Measurements from ENCODE around the gene TRIM63.

Gene TRIM63

DNA sequence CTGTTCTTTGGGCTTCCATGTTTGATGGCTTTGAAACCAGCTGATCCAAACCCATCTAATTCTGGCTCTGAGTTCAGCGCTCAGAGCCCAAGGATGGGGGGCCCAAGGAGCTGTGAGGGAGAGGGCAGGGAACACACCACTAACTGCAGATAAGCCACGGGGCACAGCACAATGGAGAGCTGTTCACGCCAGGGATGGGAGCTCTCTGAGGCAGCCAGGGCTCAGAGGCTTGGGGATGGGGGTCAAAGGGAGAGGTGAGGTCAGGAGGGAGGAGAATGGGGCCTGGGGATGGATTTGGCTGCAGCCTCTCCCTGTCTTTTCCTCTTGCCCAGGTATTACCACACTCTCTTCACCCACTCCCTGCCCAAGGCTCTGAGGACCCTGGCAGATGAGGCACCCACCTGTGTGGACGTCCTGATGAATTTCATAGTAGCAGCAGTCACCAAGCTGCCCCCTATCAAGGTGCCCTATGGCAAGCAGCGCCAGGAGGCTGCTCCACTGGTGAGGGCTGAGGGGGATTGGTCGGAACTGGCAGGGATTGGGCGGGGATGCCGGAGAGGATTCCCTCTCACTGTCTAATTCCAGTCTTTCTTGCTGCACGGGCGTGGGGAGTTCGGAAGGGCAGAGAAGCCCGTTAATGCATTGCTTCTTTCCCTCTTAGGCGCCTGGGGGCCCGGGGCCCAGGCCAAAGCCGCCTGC is 32.8 kb downstream of the TRIM63 start:
- no peak overlapping the region; the same call in 1 of the 2 replicates for H3K27ac ChIP-seq (ENCODE audit: extremely low read depth, low read depth, low read length)
- CTCF ChIA-PET, result interaction anchor here (0.5 to 7.5 kb wide), 19 partner anchors 9 to 714 kb away, joined by 3 to 80 read pairs (median 4); partner anchors contain the start of genes CEP85, EXTL1 and ZNF593
- H3K9me3 ChIP-seq (ENCODE audit: control insufficient read depth, insufficient read depth, low read depth, low read length), result no peaks in the 10 kb centered on the region
- TF ChIP-seq ZNF560 (tag by site-specific recombination; IDR thresholded peaks at IDR 0.05; ENCODE audit: borderline replicate concordance), result no peak
- TF ChIP-seq, protein P1, sequence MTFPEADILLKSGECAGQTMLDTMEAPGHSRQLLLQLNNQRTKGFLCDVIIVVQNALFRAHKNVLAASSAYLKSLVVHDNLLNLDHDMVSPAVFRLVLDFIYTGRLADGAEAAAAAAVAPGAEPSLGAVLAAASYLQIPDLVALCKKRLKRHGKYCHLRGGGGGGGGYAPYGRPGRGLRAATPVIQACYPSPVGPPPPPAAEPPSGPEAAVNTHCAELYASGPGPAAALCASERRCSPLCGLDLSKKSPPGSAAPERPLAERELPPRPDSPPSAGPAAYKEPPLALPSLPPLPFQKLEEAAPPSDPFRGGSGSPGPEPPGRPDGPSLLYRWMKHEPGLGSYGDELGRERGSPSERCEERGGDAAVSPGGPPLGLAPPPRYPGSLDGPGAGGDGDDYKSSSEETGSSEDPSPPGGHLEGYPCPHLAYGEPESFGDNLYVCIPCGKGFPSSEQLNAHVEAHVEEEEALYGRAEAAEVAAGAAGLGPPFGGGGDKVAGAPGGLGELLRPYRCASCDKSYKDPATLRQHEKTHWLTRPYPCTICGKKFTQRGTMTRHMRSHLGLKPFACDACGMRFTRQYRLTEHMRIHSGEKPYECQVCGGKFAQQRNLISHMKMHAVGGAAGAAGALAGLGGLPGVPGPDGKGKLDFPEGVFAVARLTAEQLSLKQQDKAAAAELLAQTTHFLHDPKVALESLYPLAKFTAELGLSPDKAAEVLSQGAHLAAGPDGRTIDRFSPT (tag by site-specific recombination; IDR thresholded peaks at IDR 0.05), result peak; percentile 46; the same call in 1 of the 2 replicates
- TF ChIP-seq PRDM10 (tag by site-specific recombination; IDR thresholded peaks at IDR 0.05), result peak; percentile 10; the same call in 1 of the 2 replicates
- H3K4me3 ChIP-seq (ENCODE audit: low read depth, low read length), result peak overlapping the region; percentile 83
- H3K36me3 ChIP-seq (ENCODE audit: control insufficient read depth in 2 of 2, insufficient read depth in 1 of 2, low read length in 2 of 2), result no peaks in the 10 kb centered on the region
- POLR2A ChIA-PET, result interaction anchor here (0.7 to 1.8 kb wide), 3 partner anchors 8 to 111 kb away, joined by 3 to 10 read pairs (median 3); no protein-coding TSS in a partner anchor
- no peaks in the 10 kb centered on the region for H3K4me1 ChIP-seq (ENCODE audit: control insufficient read depth, insufficient read depth, low read length)

DNA sequence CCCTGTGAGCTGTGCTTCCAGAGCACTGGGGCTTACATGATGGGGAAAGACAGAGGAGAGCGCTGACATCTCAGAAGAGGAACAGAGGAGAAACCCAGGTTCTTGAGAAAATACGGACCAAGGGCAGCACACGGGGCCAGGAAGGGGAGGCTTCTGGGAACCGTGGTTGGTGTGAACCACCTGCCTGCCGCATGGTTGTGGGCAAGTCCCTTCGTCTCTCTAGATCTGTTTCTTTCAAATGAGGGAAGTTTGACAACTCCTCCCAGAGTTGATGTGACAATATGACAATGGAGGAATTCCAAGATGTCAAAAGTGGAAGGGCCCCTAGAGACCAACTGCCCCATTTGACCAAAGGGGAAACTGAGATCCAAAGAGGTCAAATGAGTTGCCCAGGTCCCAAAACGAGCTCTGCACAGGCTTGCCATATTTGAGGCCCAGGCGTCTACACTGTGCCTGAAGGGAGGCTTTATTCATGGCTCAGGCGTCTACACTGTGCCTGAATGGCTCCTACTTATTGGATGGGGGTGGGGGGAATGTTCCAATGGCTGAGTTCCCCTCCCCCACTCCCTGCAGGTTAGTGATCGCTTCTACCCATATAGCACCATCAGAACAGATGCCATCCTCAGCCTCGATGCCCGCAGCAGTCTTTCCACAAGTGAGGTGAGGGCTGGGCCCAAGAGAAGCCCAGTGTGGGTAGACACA is 34.6 kb downstream of the TRIM63 start:
- no peak for TF ChIP-seq ZNF311 (tag by site-specific recombination; IDR thresholded peaks at IDR 0.05; ENCODE audit: borderline replicate concordance)
- TF ChIP-seq ZNF335 (tag by site-specific recombination; conservative IDR thresholded peaks at IDR 0.05), result peak; percentile 87
- no peak for TF ChIP-seq ZNF223 (tag by site-specific recombination; IDR thresholded peaks at IDR 0.05)
- CTCF ChIA-PET, result interaction anchor here (0.9 to 7.5 kb wide), 3 partner anchors 80 to 289 kb away, joined by 3 to 80 read pairs (median 5); no protein-coding TSS in a partner anchor

DNA sequence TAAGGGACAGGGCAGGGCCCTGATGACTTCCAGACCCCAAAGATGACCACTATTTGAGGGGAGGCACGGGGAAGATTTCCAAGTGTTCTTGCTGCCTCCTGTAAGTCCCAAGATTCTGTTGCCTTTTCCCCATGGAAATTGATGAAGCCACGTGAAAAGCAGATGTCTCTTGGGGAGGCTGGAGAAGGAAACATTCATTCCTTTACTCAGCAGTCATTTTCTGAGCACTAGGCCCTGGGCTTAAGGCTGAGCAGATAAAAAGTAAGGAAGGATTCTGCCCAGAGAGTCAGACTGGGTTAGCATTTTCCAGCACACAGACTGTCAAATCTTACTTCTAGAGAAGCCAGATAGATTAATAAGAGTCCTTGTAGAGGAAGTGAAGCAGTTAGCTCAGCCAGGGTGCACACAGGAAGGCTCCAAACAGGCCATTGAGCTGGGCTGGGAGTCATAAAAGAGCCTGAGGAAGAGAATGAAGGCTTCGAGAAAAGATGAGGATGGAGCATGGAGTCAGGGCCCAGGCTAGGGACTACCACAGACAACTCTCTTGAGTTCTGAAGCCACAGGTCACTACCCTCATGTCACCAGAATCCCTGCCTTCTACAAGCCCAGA is 35.7 kb downstream of the TRIM63 start:
- CTCF ChIA-PET, result interaction anchor here (0.9 to 1.1 kb wide), 2 partner anchors 10 to 81 kb away, joined by 3 read pairs; no protein-coding TSS in a partner anchor

More for the DNA sequence above, 34.6 kb downstream of the TRIM63 start:
- H3K9me3 ChIP-seq (ENCODE audit: control insufficient read depth, insufficient read depth, low read depth, low read length), result no peaks in the 10 kb centered on the region
- H3K36me3 ChIP-seq (ENCODE audit: control insufficient read depth in 2 of 2, insufficient read depth in 1 of 2, low read length in 2 of 2), result no peaks in the 10 kb centered on the region
- no peak overlapping the region for H3K4me3 ChIP-seq (ENCODE audit: low read depth, low read length)
- no peaks in the 10 kb centered on the region for H3K4me1 ChIP-seq (ENCODE audit: control insufficient read depth, insufficient read depth, low read length)
- POLR2A ChIA-PET, result no interaction called here
- no peak overlapping the region for H3K27ac ChIP-seq (ENCODE audit: extremely low read depth, low read depth, low read length)

More for the DNA sequence above, 35.7 kb downstream of the TRIM63 start:
- no peak overlapping the region for H3K27ac ChIP-seq (ENCODE audit: extremely low read depth, low read depth, low read length)
- POLR2A ChIA-PET, result no interaction called here
- no peaks in the 10 kb centered on the region for H3K4me1 ChIP-seq (ENCODE audit: control insufficient read depth, insufficient read depth, low read length)
- H3K36me3 ChIP-seq (ENCODE audit: control insufficient read depth in 2 of 2, insufficient read depth in 1 of 2, low read length in 2 of 2), result no peaks in the 10 kb centered on the region
- no peak for TF ChIP-seq GLI2 (tag by site-specific recombination; IDR thresholded peaks at IDR 0.05; ENCODE audit: borderline replicate concordance, low read depth)
- TF ChIP-seq ZNF626 (tag by site-specific recombination; IDR thresholded peaks at IDR 0.05), result no peak
- TF ChIP-seq, protein P1 (tag by site-specific recombination; IDR thresholded peaks at IDR 0.05), result no peak
- TF ChIP-seq REPIN1 (tag by site-specific recombination; IDR thresholded peaks at IDR 0.05; ENCODE audit: low read depth), result no peak
- no peak overlapping the region for H3K4me3 ChIP-seq (ENCODE audit: low read depth, low read length)
- H3K9me3 ChIP-seq (ENCODE audit: control insufficient read depth, insufficient read depth, low read depth, low read length), result no peaks in the 10 kb centered on the region
